Keratinocyte (primary cell): ENCODE data around the gene FTO. TPM values are rescaled to one million over a fixed set of nuclear protein-coding genes. Genes with fewer than 3 reads are reported as not detected.

Experiments
- DNase-seq: peaks from one replicate; pipeline ENCODE4 v3.0.0-alpha.2; 2011; ENCODE audit warnings: low read depth, missing footprints, low spot score
- FAIRE-seq: peaks from 2 replicates; lab custom pipeline; 2011; peaks lifted over from hg19 to GRCh38; lab: Jason Lieb, UNC
- H2AFZ ChIP-seq: 2 replicates; pipeline ENCODE4 v1.6.0; 2012; ENCODE audit warnings: low read length, control low read depth, inconsistent platforms; ENCODE audit not compliant: control insufficient read depth
- H3K27ac ChIP-seq: 2 replicates; pipeline ENCODE4 v1.5.1; 2011; ENCODE audit warnings: low read length; ENCODE audit not compliant: control insufficient read depth, insufficient read depth
- H3K27me3 ChIP-seq: 3 replicates; pipeline ENCODE4 v1.6.0; 2011; ENCODE audit warnings: low read length; ENCODE audit not compliant: control insufficient read depth, insufficient read depth; ENCODE audit errors: extremely low read depth
- H3K36me3 ChIP-seq, 2 experiments: 2 replicates in 1 of 2; 3 replicates in 1 of 2; pipeline ENCODE4 v1.5.1; 2011; ENCODE audit warnings: low read length in 2 of 2, mild to moderate bottlenecking in 1 of 2; ENCODE audit not compliant: control insufficient read depth in 2 of 2, insufficient read depth in 2 of 2; ENCODE audit errors: extremely low read depth in 1 of 2
- H3K4me1 ChIP-seq: 3 replicates; pipeline ENCODE4 v1.5.1; 2011; ENCODE audit warnings: low read length; ENCODE audit not compliant: control insufficient read depth, insufficient read depth; ENCODE audit errors: extremely low read depth
- H3K4me2 ChIP-seq: 3 replicates; pipeline ENCODE4 v1.6.0; 2011; ENCODE audit warnings: low read depth, low read length; ENCODE audit not compliant: control insufficient read depth, insufficient read depth; ENCODE audit errors: extremely low read depth
- H3K4me3 ChIP-seq, 3 experiments: fragments of 200-600 bp in 1 of 3; sonication (generic) in 1 of 3; 2 replicates in 2 of 3; 3 replicates in 1 of 3; pipeline ENCODE4 v1.5.1; 2011 to 2016; ENCODE audit warnings: low read length in 3 of 3, mild to moderate bottlenecking in 3 of 3, control low read depth in 2 of 3, inconsistent platforms in 1 of 3, low read depth in 1 of 3, mixed read lengths in 1 of 3, mixed run types in 1 of 3, moderate library complexity in 1 of 3; ENCODE audit not compliant: control insufficient read depth in 2 of 3, insufficient read depth in 2 of 3; ENCODE audit errors: extremely low read depth in 1 of 3
- H3K79me2 ChIP-seq: 2 replicates; pipeline ENCODE4 v1.6.0; 2012; ENCODE audit warnings: low read length; ENCODE audit not compliant: control insufficient read depth, insufficient read depth
- H3K9ac ChIP-seq: 3 replicates; pipeline ENCODE4 v1.6.0; 2011; ENCODE audit warnings: low read length; ENCODE audit not compliant: control insufficient read depth, insufficient read depth; ENCODE audit errors: extremely low read depth
- H3K9me1 ChIP-seq: 3 replicates; pipeline ENCODE4 v1.6.0; 2011; ENCODE audit warnings: low read length; ENCODE audit not compliant: control insufficient read depth, insufficient read depth; ENCODE audit errors: extremely low read depth
- H3K9me3 ChIP-seq: 2 replicates; pipeline ENCODE4 v1.5.1; 2012; ENCODE audit warnings: low read depth, low read length; ENCODE audit not compliant: control insufficient read depth
- H4K20me1 ChIP-seq: 3 replicates; pipeline ENCODE4 v1.6.0; 2011; ENCODE audit warnings: low read length; ENCODE audit not compliant: control insufficient read depth, insufficient read depth; ENCODE audit errors: extremely low read depth
- CTCF ChIP-seq, 3 experiments: IDR thresholded peaks in 1 of 3; conservative IDR thresholded peaks in 1 of 3; optimal IDR thresholded peaks in 1 of 3; 2 replicates in 2 of 3; 3 replicates in 1 of 3; pipeline versions ENCODE3 to v1.5.1; 2011; ENCODE audit warnings: low read length in 3 of 3, mild to moderate bottlenecking in 3 of 3, moderate library complexity in 2 of 3, control low read depth in 1 of 3, inconsistent platforms in 1 of 3; ENCODE audit not compliant: insufficient read depth in 2 of 3; ENCODE audit errors: extremely low read depth in 1 of 3
- EZH2 ChIP-seq: IDR thresholded peaks from one replicate; pipeline ENCODE4 v1.6.1; 2012; ENCODE audit warnings: inconsistent platforms, mild to moderate bottlenecking, low read length, moderate library complexity
- dilution Hi-C: fragments of 300-500 bp; cut with MboI; formaldehyde crosslinking; loops from one replicate; pipeline ENCODE4 v1.7.0; 2020; ENCODE audit warnings: low sequenced_read_pairs; ENCODE audit not compliant: extremely low pct_ligation_motif_present
- polyA plus RNA-seq, 5 experiments: library from polyadenylated mRNA; depleted of rRNA in 3 of 5; stranded (reverse) in 3 of 5; stranded (forward) in 1 of 5; unstranded in 1 of 5; fragments of >200 nt; gene quantifications; 1 replicate in 1 of 5; 2 replicates in 3 of 5; 3 replicates in 1 of 5; pipeline versions ENCODE4 v1.2.1 to v1.2.3, GENCODE V29; 2011 to 2012; ENCODE audit warnings: missing spikeins in 2 of 5, low read depth in 1 of 5, low replicate concordance in 1 of 5

Gene FTO
- polyA plus RNA-seq, 1 donor (not counting 4 experiments of a cell fraction or from before 2014, with no cell fraction given): 56.4 TPM

GRCh38 chr16:54169112-54169511 lies 465.2 kb downstream of the FTO start:
- no peak for FAIRE-seq

GRCh38 chr16:54171626-54172537 lies 467.9 kb downstream of the FTO start:
- Histone ChIP-seq H3K4me2 (no peak overlapping the region), H3K27me3 (peaks cover 2% of the 10 kb centered on the region), H3K4me1 (no peaks in the 10 kb centered on the region), H3K79me2 (no peaks in the 10 kb centered on the region), H4K20me1 (no peaks in the 10 kb centered on the region), H3K36me3 (no peaks in the 10 kb centered on the region), H2AFZ (no peak overlapping the region), H3K9ac (no peak overlapping the region), H3K27ac (no peak overlapping the region), H3K9me3 (no peaks in the 10 kb centered on the region), H3K4me3 (no peak overlapping the region), H3K9me1 (no peaks in the 10 kb centered on the region)
- no peak for DNase-seq
- dilution Hi-C loops: no loop called here
- FAIRE-seq: no peak
- TF ChIP-seq CTCF (optimal IDR thresholded peaks at IDR 0.05 in 1 of 3, IDR thresholded peaks at IDR 0.05 in 1 of 3, conservative IDR thresholded peaks at IDR 0.05 in 1 of 3; ENCODE audit: extremely low read depth in 1 of 3, insufficient read depth in 2 of 3, low read length in 3 of 3) (no peak), EZH2 (no peak)

More at GRCh38 chr16:54169112-54169511, 465.2 kb downstream of the FTO start:
- H3K9ac ChIP-seq: no peak overlapping the region
- no peaks in the 10 kb centered on the region for H3K9me3 ChIP-seq
- no peaks in the 10 kb centered on the region for H3K9me1 ChIP-seq
- H3K4me3 ChIP-seq: no peak overlapping the region
- no peaks in the 10 kb centered on the region for H3K79me2 ChIP-seq
- no peak overlapping the region for H3K4me2 ChIP-seq
- no peaks in the 10 kb centered on the region for H4K20me1 ChIP-seq
- H3K4me1 ChIP-seq: no peaks in the 10 kb centered on the region
- H3K27me3 ChIP-seq: peaks cover 2% of the 10 kb centered on the region
- H3K36me3 ChIP-seq: no peaks in the 10 kb centered on the region
- no peak for DNase-seq
- no peak overlapping the region for H2AFZ ChIP-seq
- H3K27ac ChIP-seq: no peak overlapping the region
- TF ChIP-seq CTCF (optimal IDR thresholded peaks at IDR 0.05 in 1 of 3, IDR thresholded peaks at IDR 0.05 in 1 of 3, conservative IDR thresholded peaks at IDR 0.05 in 1 of 3; ENCODE audit: extremely low read depth in 1 of 3, insufficient read depth in 2 of 3, low read length in 3 of 3) (no peak), EZH2 (no peak)
- dilution Hi-C loops: no loop called here
